DLD1 (cell line): Measurements from ENCODE around the gene STARD10.

Experiments used
- in situ Hi-C: cut with HindIII; loops from 2 replicates; pipeline ENCODE4 v1.10.0; 2017; ENCODE audit warnings: low sequenced_read_pairs

STARD10 gene

DNA sequence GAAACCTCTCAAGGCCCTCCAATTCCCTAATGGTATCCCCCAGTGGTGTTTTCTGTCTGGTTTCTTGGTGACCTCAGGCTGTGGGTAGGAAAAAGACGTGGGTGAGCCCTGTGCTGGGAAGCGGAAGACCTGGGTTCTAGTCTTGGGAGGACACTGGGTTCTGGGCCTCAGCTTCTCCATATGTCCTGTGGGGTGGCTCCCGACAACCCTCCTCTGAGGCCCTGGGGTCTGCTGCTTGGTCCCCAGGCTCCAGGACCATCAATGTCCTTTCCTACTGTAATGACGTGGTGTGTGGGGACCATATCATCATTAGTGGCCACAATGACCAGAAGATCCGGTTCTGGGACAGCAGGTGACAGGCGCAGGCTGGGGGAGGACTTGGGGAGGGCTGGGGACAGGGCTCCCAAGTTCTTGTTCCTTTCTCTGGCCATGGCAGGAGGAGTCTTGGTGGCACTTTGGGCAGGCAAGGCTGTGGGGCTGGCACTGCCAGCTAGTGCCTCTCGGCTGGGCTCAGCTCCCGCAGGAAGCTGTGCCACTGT, 33.2 kb upstream of the STARD10 start:
- in situ Hi-C loops, result loop anchor here (10.0 kb wide), 1 partner anchor 338 kb away; no protein-coding TSS in a partner anchor

DNA sequence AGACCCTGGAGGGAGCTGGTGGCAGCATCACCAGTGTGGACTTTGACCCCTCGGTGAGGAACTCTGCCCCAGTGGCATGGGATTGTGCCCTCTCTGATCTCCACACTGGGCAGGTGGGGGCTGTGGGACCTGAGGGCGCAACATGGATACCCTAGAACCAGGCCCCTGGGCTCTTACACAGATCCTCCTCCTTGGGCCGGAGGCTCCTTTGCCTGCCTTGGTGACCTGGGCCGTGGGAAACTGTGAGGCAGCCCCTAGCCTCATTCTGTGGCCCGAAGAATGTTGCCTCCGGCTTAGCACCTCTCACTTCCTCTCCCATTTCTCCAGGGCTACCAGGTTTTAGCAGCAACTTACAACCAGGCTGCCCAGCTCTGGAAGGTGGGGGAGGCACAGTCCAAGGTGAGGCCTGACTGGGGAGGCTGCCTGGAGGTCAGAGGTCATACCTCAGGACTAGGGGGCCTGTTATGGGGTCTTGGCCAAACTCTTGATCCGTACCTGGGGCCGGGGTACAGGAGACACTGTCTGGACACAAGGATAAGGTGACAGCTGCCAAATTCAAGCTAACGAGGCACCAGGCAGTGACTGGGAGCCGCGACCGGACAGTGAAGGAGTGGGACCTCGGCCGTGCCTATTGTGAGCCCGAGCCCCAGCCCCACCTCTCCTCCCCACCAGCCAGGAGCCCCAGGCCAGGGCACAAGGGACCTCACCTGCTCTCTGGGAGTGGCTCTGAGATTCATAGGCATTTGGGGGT, 32.5 kb upstream of the STARD10 start:
- in situ Hi-C loops, result loop anchor here (10.0 kb wide), 1 partner anchor 338 kb away; no protein-coding TSS in a partner anchor

DNA sequence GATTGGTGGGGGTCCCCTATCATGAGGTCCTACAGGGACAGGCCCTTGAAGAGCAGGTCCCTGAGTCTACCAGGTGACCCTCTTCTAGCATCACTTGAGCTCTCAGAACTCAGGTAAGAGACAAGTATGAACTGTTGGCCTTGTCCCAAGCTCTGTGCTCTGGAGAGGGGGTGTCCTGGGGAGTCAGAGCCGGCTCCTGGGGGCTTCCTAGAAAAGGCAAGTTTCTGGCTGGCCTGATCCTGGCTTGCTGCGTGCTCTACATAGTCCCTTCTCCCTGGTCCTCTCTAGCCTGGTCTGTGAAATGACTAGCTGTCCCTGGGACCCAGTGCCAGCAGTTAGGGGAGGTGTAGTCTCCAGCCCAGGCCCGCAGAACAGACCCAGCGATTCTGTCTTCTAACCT, 31.8 kb upstream of the STARD10 start:
- in situ Hi-C loops, result loop anchor here (10.0 kb wide), 1 partner anchor 339 kb away; no protein-coding TSS in a partner anchor

DNA sequence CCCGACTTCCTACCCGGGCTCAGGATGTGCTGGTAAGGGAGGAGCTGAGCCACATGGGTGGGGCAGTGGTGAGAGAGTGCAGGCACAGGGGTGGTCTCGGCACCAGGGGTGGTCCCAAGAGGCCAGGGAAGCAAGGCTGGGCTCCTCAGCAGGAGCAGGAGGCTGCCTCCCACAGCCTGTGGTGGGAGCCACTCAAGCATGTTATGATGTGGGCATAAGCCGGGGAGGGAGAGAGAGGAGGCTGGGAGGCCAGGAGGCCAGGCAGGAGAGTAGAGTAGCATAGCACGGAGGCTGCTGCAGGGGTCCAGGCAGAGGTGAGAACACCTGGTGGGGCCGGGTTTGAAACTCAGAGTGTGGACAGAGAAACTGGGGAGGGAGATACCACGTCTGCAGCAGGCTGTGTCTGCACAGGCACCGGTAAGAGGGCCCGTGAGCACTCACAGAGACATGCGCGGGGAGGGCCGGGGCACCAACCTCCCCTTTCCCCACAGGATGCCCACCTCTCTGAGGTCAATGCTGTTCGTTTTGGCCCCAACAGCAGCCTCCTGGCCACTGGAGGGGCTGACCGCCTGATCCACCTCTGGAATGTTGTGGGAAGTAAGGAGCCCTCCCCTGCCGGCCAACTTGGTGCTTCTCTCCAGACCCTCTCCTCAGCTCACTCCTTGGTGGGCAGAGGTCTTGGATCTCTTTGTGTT, 31.1 kb upstream of the STARD10 start:
- in situ Hi-C loops, result loop anchor here (5.0 to 10.0 kb wide), 2 partner anchors 73 to 340 kb away; partner anchors contain the start of gene ARAP1

DNA sequence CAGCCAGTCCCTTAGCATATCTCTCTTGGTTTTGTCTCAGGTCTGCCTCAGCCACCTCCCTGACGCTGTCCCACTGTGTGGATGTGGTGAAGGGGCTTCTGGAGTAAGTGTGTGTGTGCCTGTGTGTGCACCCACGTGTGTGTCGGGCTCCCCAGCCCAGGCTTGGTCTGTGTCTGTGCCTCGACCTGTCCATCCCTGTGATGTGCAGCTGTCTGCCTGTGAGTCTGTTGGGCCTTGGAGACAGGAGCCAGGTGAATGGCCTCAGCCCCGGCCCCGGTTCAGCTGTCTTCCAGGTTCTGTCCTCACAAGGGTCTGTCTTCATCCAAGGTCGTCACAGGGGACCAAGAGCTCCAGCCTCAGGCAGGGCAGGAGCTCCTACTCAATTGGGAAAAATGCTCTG, 30.2 kb upstream of the STARD10 start:
- in situ Hi-C loops, result loop anchor here (5.0 to 10.0 kb wide), 2 partner anchors 72 to 341 kb away; partner anchors contain the start of gene ARAP1

DNA sequence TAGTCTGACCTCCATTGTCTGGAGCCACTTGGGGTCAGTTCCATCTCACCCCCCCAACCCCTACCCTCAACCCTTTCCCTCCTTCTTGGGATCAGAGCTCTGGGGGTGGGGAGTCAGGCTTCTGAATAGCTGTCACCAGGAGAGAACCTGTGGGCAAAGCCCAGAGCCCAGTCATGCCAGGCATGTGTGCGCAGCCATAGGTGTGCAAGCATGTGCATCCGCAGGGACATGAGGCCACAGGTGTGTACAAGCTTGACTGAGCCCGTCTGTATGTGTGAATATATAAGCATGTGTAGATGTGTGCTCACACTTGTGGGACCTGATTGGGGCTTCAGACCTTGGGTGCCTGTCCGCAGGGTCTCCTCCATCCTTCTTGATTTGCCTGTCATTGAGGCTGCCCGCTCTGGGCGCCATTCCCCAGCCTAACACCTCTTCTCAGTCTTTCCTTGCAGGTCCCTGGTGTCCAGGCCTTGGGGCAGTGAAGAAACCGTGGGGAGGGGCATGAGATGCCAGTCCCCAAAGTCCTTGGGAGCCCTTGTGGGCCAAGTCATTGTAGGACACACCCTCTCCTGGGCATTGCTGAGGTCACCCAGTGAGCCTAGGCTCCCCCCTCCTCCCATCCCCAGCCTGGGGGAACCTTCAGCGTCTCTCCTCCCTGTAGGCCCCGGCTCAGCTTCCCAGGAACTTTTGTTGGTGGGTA, 29.4 kb upstream of the STARD10 start:
- in situ Hi-C loops, result loop anchor here (5.0 to 10.0 kb wide), 2 partner anchors 71 to 342 kb away; partner anchors contain the start of gene ARAP1

DNA sequence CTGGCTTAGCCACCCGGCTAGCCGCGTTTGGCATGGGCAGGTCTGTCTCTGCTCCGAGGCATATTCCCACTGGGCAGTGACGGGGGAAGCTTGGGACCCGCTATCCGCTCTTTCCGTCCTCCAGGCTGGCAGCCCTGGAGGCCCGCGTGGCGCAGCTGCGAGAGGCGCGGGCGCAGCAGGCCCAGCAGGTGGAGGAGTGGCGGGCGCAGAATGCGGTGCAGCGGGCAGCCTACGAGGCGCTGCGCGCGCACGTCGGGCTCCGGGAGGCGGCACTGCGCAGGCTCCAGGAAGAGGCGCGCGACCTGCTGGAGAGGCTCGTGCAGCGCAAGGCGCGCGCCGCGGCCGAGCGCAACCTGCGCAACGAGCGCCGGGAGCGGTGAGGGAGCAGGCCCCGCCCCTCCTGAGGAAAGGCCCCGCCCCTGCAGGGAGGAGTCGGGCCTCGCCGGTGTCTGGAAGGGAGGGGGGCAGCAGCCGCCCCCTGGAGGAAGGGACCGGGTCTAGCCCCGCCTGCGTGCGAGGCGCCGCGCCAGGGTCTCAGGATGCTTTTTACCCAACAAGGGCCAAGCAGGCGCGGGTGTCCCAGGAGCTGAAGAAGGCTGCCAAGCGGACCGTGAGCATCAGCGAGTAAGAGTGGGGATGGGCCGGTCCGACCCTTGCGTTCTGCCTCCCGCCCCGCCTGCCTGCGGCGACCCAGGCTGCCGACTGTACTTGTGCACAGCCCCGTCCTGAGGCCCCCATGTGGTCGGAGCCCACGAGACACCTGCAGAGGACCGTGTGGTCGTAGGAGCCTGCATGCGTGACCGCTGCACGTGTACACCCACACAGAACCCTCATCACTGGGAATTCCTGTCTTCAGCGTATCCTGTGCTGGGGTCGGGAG, 28.3 kb upstream of the STARD10 start:
- in situ Hi-C loops, result loop anchor here (5.0 to 10.0 kb wide), 2 partner anchors 70 to 343 kb away; partner anchors contain the start of gene ARAP1

DNA sequence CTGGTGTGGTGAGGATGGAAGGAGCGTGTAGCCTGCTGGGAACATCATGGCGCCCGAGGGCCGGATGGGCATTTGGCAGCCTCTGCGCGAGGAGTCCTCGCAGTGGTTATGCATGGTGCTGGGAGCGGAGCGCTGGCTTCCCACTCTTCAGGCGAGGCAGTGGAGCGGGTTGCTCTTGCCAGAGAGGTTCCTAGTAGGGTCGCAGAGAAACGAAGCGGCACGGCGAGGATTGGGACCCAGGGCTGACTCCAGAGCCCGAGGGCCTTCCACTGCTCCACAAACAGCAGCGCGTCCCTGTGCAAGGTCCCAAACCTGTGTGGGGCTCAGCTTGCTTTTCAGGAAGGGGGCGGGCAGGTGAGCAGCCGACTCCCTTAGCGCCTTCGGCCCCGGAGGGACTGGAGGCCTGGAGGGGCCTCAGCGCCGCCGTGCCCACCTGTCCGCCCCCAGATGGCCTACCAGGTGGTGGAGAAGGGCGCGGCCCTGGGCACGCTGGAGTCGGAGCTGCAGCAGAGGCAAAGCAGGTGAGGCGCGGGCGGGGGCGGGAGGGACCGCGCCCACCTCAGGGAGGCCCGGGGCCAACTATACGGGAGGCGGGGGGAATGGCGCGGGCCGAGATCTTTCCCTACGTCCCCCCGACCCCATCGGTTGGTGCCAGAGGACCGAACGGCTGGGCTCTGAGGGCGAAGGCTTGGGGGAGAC, 27.5 kb upstream of the STARD10 start:
- in situ Hi-C loops, result loop anchor here (5.0 to 10.0 kb wide), 2 partner anchors 69 to 343 kb away; partner anchors contain the start of gene ARAP1

DNA sequence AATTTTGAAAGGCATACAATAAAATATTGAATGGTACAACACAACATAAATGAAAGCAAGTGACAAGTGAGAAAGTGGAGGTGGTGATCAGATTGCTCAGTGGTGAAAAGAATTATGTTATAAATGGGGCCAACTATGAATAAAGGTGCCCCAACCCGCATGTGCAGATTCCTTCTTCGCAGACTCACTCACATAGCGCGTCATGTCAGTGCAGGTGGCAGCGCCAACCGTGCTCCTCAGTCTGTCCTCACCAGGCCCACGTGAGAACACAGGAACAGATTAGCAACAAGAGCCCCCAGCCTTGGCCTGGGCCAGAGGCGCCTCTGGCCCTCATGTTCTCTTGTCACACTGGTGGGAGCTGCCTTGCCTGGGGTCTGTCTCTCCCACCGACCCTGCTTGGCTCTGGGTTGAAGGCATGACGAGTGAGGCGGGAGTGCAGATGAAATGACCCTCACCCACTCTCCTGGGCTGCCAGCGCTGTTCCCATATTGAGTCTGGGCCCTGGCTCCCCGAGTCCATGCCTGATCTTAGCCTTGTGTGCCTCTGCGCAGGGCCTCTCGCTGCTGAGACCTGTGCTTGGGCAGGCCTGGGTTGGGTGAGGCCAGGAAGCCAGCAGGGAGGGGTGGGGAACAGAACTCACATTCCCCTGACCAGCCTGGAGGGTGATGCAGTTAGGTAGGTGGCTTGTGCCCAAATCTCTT, 26.7 kb upstream of the STARD10 start:
- in situ Hi-C loops, result loop anchor here (5.0 to 10.0 kb wide), 2 partner anchors 68 to 344 kb away; partner anchors contain the start of gene ARAP1

DNA sequence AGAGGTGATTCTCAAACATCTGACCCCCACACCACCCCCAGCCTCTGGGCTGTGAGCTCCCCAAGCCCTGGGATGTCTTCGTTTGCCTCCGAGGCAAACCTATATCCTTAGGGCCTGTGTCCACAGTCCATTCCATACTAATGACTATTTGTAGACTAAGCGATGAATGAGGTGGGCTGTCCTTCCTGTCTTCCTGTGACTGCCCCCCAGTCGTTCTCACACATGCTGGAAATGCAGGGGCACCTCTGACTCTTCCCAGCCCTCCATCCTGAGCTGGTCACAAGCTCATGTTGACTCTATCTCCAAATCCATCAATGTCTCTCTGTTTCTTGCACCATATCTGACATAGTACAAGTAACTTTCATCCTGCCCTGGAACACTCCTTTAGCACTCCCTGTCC, 25.1 kb upstream of the STARD10 start:
- in situ Hi-C loops, result loop anchor here (10.0 kb wide), 1 partner anchor 56 kb away; no protein-coding TSS in a partner anchor

DNA sequence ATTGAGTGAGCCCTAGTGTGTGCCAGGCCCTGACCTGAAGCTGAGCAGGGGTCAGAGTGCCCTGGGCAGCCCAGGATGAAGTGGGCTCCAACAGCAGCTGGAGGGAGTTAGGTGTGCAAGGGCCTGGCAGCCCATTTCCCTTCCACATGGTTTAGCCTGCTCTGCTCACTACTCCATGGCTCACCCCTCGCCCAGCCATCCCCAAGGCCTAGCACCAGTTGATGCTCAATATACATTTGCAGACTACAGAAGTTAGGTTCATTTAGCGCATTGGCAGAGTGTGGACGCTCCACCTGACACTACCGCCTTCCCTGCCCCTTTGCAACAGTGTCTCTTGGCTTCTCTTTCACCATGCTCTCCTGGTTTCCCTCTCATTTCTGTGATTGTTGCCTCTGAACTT, 24.1 kb upstream of the STARD10 start:
- in situ Hi-C loops, result loop anchor here (10.0 kb wide), 1 partner anchor 57 kb away; no protein-coding TSS in a partner anchor

DNA sequence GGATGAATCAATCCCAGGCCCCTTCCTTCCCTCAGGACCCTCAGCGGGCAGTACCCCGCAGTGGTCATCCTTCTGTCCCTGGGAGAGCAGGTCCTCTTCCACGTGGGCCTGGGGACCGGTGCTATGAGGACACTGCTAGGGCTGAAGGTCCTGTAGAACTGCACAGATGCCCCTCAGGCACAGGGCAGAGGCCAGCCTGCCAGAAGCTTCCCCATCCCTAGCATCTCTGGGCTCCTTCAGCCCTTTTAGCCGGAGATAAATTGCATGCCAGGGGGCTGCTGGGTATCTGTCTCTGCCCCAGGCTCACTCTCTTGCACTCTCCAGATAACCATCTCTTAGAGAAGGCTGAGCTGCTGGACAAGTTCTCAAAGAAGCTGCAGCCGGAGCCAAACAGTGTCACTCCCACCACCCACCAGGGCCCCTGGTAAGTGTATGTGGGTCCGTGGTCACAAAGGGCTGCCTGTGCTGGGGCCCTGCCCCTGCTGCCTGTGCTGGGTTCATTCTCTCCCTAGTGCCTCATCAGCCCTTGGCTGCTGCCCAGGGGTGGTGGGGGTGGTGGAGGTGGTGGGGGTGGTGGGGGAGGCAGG, 22.6 kb upstream of the STARD10 start:
- in situ Hi-C loops, result loop anchor here (10.0 kb wide), 1 partner anchor 58 kb away; no protein-coding TSS in a partner anchor

DNA sequence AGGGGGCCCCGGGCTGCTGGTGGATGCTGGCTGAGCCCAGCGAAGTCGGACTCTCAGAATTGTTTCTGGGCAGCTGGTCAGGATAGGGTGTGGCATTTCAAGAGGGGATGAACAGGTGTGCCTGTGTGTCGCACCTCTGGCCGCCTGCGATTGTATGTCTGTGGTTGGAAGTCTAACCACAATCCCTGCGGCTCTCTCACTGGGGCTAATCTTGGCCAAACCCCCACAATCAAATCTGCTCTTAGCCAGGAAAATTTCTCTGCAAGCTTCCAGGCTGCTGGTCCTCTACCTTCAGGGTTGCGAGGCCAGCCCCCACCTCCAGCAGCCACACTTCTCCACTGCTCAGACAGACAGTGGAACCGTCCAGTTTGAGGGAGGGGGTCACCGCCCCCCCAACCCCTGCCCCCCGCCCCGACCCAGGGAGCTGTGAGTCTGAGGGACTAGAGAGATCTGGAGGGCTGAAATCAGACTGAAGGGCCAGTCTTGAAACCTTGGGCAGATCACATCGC, 21.3 kb upstream of the STARD10 start:
- in situ Hi-C loops, result loop anchor here (10.0 kb wide), 1 partner anchor 60 kb away; no protein-coding TSS in a partner anchor

DNA sequence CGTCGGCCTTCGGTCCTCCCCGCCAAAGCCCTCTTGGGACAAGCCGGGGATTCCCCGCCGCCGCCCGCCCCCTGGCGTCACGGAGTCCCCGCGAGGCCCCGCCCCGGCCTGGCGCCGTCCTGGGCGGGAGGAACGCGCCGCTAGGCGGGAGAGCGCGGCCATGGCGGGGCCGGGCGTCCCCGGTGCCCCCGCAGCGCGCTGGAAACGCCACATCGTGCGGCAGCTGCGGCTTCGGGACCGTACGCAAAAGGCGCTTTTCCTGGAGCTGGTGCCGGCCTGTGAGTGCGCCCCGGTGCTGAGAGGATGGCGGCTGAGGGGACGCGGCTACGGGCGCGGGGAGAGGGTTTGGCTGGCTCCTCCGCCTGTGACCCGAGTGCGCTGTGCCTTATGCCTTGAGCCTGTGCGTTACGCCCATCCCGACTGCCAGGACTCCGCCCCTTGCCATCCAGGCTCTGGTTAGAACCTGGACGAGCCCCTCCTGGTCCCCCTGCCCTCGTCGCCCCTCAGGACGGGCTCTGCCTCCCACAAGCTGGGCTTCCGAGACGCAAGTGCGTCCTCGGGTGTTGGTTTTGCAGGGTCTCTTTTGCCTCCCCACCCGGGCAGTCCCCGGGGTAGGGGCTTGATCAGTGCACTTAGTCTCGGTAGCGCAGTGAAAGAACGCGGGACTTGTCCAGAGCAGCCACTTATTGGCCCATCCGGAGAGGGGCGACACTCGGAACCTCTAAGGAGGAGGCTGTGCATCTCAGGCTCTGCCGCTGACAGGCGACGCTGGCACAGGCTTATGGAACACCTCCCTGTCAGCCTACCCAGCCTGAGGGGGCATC, 20.7 kb upstream of the STARD10 start, which contains the start of gene ATG16L2:
TSS of gene ATG16L2 (plus strand) at position 126 of the 824 bp plus-strand sequence. CDS start at position 161, 35 bp downstream.
- in situ Hi-C loops, result loop anchor here (10.0 kb wide), 1 partner anchor 60 kb away; no protein-coding TSS in a partner anchor

DNA sequence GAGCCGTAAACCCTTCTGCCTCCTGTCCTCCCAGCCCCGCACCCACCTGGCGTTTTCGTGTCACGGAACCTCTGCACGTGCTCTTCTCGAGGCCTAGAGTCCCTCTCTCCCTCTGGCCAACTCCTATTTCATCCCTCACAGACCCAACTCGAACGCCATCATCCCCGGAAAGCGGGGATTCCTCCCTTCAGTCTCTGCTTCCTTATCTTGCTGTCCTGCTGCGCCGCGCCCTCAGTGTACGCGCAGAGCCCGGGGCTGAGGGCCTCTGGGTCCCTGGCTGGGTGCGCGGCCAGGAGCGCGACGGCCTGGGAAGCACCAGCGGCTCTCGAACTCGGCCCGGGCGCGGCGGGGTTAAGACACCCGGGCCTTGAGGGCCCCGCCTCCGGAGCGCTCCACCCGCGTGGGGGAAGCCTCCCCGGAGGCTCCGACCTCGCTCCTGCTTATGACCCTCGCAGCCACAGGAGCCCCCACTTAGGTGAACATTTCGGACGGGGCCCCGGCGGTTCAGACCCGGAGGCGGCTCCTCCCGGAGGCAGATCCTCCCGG, 20.0 kb upstream of the STARD10 start:
- in situ Hi-C loops, result loop anchor here (10.0 kb wide), 1 partner anchor 61 kb away; no protein-coding TSS in a partner anchor
